Hindlimb muscle (tissue), 1 donor: ENCODE data around the gene PGLYRP4. TPM values are rescaled to one million over a fixed set of nuclear protein-coding genes. Genes with fewer than 3 reads are reported as not detected.
"Not testable (repeated sequence)": the region's sequence is repeated elsewhere in the genome, so short reads cannot be mapped to it uniquely, and the experiment has no call there.

Source experiments
- DNase-seq: peaks from one replicate; pipeline ENCODE4 v3.0.0-alpha.2; 2013
- polyA plus RNA-seq: library from polyadenylated mRNA; unstranded; fragments of 120-200 nt; gene quantifications from one replicate; pipeline ENCODE4 v1.2.1, GENCODE V29; 2013; ENCODE audit not compliant: insufficient read length

Gene PGLYRP4
- polyA plus RNA-seq, 1 donor: not detected

- DNase-seq: no peak
These were observed 7.9 kb upstream of the PGLYRP4 start for GRCh38 chr1:153356392-153357075.

GRCh38 chr1:153355445-153356071, 6.9 kb upstream of the PGLYRP4 start:
- no peak for DNase-seq

GRCh38 chr1:153354515-153355193, 6.0 kb upstream of the PGLYRP4 start:
- no peak for DNase-seq

- no peak for DNase-seq
These were observed 4.7 kb upstream of the PGLYRP4 start for GRCh38 chr1:153353226-153353947.

- peak; percentile 64 for DNase-seq
These were observed 3.9 kb upstream of the PGLYRP4 start for GRCh38 chr1:153352523-153352922.

GRCh38 chr1:153350321-153350957, 1.8 kb upstream of the PGLYRP4 start:
- no peak for DNase-seq

- DNase-seq: no peak
These were observed 1.0 kb upstream of the PGLYRP4 start for GRCh38 chr1:153349363-153350320.

- DNase-seq: no peak
These were observed 785 bp downstream of the PGLYRP4 start for GRCh38 chr1:153347856-153348255.

GRCh38 chr1:153347049-153347448, 1.6 kb downstream of the PGLYRP4 start:
- DNase-seq: not testable (repeated sequence)

- DNase-seq: no peak
These were observed 2.4 kb downstream of the PGLYRP4 start for GRCh38 chr1:153346077-153346723.

- no peak for DNase-seq
These were observed 3.2 kb downstream of the PGLYRP4 start for GRCh38 chr1:153345187-153346076.

- no peak for DNase-seq
These were observed 4.0 kb downstream of the PGLYRP4 start for GRCh38 chr1:153344718-153345025.

GRCh38 chr1:153343811-153344717, 4.6 kb downstream of the PGLYRP4 start:
- no peak for DNase-seq

- no peak for DNase-seq
These were observed 5.5 kb downstream of the PGLYRP4 start for GRCh38 chr1:153343040-153343681.

GRCh38 chr1:153342178-153342577, 6.5 kb downstream of the PGLYRP4 start:
- DNase-seq: no peak

- DNase-seq: no peak
These were observed 7.2 kb downstream of the PGLYRP4 start for GRCh38 chr1:153341431-153341934.

- no peak for DNase-seq
These were observed 8.3 kb downstream of the PGLYRP4 start for GRCh38 chr1:153340356-153340755.

- no peak for DNase-seq
These were observed 8.8 kb downstream of the PGLYRP4 start for GRCh38 chr1:153339802-153340201.
